ENCODE data around the gene EXO1. TPM values are rescaled to one million over a fixed set of nuclear protein-coding genes. Genes with fewer than 3 reads are reported as not detected.
A peak's percentile ranks its signal among the peaks of the same experiment; 100 is the strongest.

The EXO1 gene
- total RNA-seq, 4 donors from 2014 or later: 0.46 to 1.5 (median 1.4) TPM; not detected in 1

- no peaks in the 10 kb centered on the region for H3K9me3 ChIP-seq
- 84% methylated on average over 6 of the region's 6 CpGs for WGBS
- no peak overlapping the region for H3K27ac ChIP-seq (replicated peaks in 1 of 4)
- no peaks in the 10 kb centered on the region for H3K36me3 ChIP-seq
- DNase-seq (ENCODE audit: extremely low spot score): no peak
- peaks cover 8 to 14% (median 11%) of the 10 kb centered on the region in 4 donors for H3K4me1 ChIP-seq
- TF ChIP-seq POLR2AphosphoS5 (IDR thresholded peaks at IDR 0.05) (no peak), POLR2A (IDR thresholded peaks at IDR 0.05; ENCODE audit: low read depth) (no peak)
- intact Hi-C loops (cut with DNase I): loop anchor here (10.0 kb wide), 3 partner anchors 200 to 310 kb away; partner anchors contain the start of genes CHML, KMO and OPN3
- no peaks in the 10 kb centered on the region for H3K27me3 ChIP-seq
- no peak overlapping the region for H3K4me3 ChIP-seq
Observed at GRCh38 chr1:241844593-241844992, 3.4 kb upstream of the EXO1 start.

- no peak overlapping the region for H3K27ac ChIP-seq (replicated peaks in 1 of 4)
- no peaks in the 10 kb centered on the region for H3K27me3 ChIP-seq
- H3K36me3 ChIP-seq: no peaks in the 10 kb centered on the region
- no peak overlapping the region for H3K4me3 ChIP-seq
- H3K4me1 ChIP-seq: peaks cover 8 to 14% (median 11%) of the 10 kb centered on the region in 4 donors
- TF ChIP-seq CTCF (IDR thresholded peaks at IDR 0.05) (no peak), EP300 (IDR thresholded peaks at IDR 0.05) (no peak), POLR2AphosphoS5 (IDR thresholded peaks at IDR 0.05) (no peak), POLR2A (IDR thresholded peaks at IDR 0.05; ENCODE audit: low read depth) (no peak)
- intact Hi-C loops (cut with DNase I): loop anchor here (10.0 kb wide), 3 partner anchors 202 to 312 kb away; partner anchors contain the start of genes CHML, KMO and OPN3
- H3K9me3 ChIP-seq: no peaks in the 10 kb centered on the region
- no peak for DNase-seq (ENCODE audit: extremely low spot score)
Observed at GRCh38 chr1:241846375-241846774, 1.6 kb upstream of the EXO1 start.

GRCh38 chr1:241846862-241847539, 1.0 kb upstream of the EXO1 start:
- H3K27ac ChIP-seq (replicated peaks in 1 of 4): peak overlapping the region; percentile 93 to 99 (median 96)
- 81% methylated on average over 4 of the region's 4 CpGs for WGBS
- no peaks in the 10 kb centered on the region for H3K36me3 ChIP-seq
- H3K27me3 ChIP-seq: no peaks in the 10 kb centered on the region
- no peak for DNase-seq (ENCODE audit: extremely low spot score)
- TF ChIP-seq POLR2AphosphoS5 (IDR thresholded peaks at IDR 0.05) (no peak), CTCF (IDR thresholded peaks at IDR 0.05) (no peak), EP300 (IDR thresholded peaks at IDR 0.05) (no peak), POLR2A (IDR thresholded peaks at IDR 0.05; ENCODE audit: low read depth) (no peak)
- intact Hi-C loops (cut with DNase I): loop anchor here (10.0 kb wide), 3 partner anchors 202 to 312 kb away; partner anchors contain the start of genes CHML, KMO and OPN3
- H3K4me1 ChIP-seq: peaks cover 8 to 14% (median 11%) of the 10 kb centered on the region in 4 donors
- H3K9me3 ChIP-seq: no peaks in the 10 kb centered on the region
- peak overlapping the region; percentile 72 to 97 (median 78) for H3K4me3 ChIP-seq

- intact Hi-C loops (cut with DNase I): loop anchor here (10.0 kb wide), 3 partner anchors 203 to 313 kb away; partner anchors contain the start of genes CHML, KMO and OPN3
- Histone ChIP-seq H3K9me3 (no peaks in the 10 kb centered on the region), H3K4me3 (peak overlapping the region; percentile 72 to 97 (median 78)), H3K27me3 (no peaks in the 10 kb centered on the region), H3K36me3 (no peaks in the 10 kb centered on the region), H3K4me1 (peaks cover 8 to 14% (median 11%) of the 10 kb centered on the region in 4 donors), H3K27ac (replicated peaks in 1 of 4) (peak overlapping the region; percentile 93 to 99 (median 96))
- no peak for TF ChIP-seq CTCF (IDR thresholded peaks at IDR 0.05)
- TF ChIP-seq POLR2AphosphoS5 (IDR thresholded peaks at IDR 0.05): no peak
- no peak for TF ChIP-seq POLR2A (IDR thresholded peaks at IDR 0.05; ENCODE audit: low read depth)
- no peak for TF ChIP-seq EP300 (IDR thresholded peaks at IDR 0.05)
- DNase-seq (ENCODE audit: extremely low spot score): no peak
- 15% methylated on average over 6 of the region's 6 CpGs for WGBS
Observed at GRCh38 chr1:241847540-241847795, 536 bp upstream of the EXO1 start.

- H3K36me3 ChIP-seq: no peaks in the 10 kb centered on the region
- no peak for DNase-seq (ENCODE audit: extremely low spot score)
- no peak for TF ChIP-seq POLR2AphosphoS5 (IDR thresholded peaks at IDR 0.05)
- no peak overlapping the region for H3K27ac ChIP-seq (replicated peaks in 1 of 4)
- WGBS: 6% methylated on average over 13 of the region's 13 CpGs
- H3K27me3 ChIP-seq: no peaks in the 10 kb centered on the region
- H3K4me3 ChIP-seq: peak overlapping the region; percentile 72 to 97 (median 78)
- H3K4me1 ChIP-seq: peaks cover 8 to 14% (median 11%) of the 10 kb centered on the region in 4 donors
- no peaks in the 10 kb centered on the region for H3K9me3 ChIP-seq
- intact Hi-C loops (cut with DNase I): loop anchor here (10.0 kb wide), 3 partner anchors 204 to 314 kb away; partner anchors contain the start of genes CHML, KMO and OPN3
Observed at GRCh38 chr1:241848686-241849344, 811 bp downstream of the EXO1 start.

Measured in esophagus muscularis mucosa (tissue), 4 donors.